NCI-H82 treated with DMSO at 0.1 percent for 48 hours (cell line): ENCODE measurements around the gene RALGPS2.
"Not testable (repeated sequence)": the region's sequence is repeated elsewhere in the genome, so short reads cannot be mapped to it uniquely, and the experiment has no call there.

Experiments
- DNase-seq: peaks from one replicate; lab custom pipeline; 2025; ENCODE audit not compliant: unreplicated experiment; lab: John Stamatoyannopoulos, UW

The RALGPS2 gene

DNA sequence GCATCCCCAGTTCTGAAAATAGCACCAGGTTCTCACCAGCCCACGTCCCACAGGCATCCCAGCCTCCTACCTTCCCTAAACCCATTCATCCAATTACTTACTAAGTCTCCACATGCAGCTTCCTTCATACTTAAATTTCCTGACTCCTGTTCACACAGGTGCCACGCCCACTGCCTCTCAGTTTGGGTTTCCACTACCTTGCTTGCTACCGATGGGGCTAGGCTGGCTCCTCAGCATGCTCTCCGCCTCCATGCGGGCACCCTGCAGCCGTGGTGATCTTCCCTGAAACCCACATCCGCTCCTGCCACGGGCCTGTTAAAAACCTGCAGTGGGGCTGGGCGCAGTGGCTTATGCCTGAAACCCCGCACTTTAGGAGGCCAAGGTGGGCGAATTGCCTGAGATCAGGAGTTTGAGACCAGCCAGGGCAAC is 216.2 kb downstream of the RALGPS2 start:
- DNase-seq = no peak

DNA sequence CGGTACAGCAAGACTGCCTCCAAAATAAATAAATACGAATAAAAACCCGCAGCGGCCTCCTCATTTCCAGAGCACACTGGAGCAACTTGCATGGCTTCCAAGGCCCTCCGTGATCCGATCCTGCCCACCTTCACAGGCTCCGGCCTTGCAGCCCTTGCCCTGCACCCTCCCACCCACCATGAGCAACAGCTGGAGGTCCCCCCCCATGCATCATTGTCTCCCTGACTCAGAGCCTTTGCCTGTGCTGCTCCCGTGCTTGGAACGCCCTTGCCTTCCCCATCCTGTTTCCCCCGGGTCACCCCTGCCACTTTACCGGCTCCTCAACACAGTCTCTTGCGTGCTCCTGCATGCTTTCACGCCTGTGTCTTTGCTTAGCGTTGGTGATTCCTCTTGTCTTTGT is 216.8 kb downstream of the RALGPS2 start:
- DNase-seq = no peak

DNA sequence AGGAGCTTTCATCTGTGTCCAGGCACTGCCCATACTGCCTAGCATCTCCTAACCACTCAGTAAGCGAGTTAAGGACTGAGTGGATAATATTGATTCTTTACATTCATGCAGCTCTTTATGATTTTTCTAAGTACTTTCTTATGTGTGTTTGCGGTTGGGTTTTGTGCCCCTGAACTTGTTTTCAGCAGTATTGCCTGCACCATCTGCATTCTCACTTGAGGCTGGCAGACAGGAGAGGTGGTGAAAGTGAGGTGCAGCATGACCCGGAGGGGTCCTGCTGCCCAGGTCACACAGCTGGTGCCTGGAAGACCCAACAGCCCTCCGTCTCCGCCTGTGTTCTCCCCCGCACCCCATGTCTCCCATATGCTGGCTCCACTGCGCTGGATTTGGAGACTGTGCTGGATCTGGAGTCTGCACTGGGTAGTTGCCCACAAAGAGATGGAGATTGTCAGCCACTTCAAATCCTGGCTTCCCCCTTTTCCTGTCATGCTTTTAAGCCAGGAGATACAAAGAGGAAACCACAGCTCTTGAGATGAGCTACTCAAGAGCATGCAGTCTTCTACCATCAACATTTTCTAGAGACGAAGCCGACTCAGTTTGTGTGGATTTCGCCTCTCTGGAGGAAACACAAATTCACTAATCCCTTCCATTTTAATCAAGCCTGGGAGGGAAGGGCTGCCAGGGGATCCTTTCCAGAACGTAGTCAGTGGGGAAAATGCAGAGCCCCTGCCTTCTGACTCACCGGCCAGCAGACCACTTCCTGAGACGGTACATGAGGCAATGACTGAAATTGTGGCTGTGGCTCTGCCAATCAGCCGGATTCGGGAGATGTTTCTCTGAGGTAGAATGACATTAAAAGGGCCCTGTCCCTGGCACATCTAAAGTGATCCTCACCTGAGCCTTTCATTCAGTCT is 217.5 kb downstream of the RALGPS2 start:
- DNase-seq = no peak

DNA sequence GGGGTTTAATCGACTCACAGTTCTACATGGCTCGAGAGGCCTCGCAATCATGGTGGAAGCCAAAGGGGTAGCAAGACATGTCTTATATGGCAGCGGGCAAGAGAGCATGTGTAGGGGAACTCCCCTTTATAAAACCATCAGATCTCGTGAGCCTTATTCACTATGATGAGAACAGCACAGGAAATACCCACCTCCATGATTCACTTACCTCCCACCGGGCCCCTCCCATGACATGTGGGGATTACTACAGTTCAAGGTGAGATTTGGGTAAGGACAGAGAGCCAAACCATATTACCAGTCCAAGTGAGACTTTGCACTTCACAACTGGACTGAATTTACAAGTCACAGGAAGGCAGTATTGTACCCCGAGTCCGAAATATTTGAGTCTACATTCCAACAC is 219.7 kb downstream of the RALGPS2 start:
- no peak for DNase-seq

DNA sequence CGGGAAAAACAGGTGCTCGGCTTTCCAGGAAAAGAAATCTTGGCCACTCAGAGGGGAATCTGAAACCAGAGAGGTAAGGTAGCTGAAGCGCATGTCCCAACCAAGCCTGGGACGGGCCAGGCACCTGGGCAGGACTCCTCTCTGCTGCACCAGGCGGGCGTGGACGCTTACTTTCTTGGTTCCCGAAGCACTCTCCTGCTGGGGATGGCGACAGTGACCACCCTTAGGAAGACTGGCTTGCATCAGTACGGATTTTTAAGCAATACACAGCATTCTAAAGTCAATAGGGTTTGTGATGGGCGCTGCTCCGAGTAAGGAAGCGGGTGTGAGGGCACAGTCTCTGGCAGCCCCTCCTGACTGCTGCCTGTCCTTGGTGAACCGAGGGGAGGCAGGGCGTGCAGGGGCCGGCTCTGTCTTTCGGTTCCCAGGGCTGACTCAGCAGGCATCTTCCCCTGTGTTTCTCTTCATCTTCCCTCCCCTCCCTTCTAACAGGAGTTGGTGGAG is 220.8 kb downstream of the RALGPS2 start:
- no peak for DNase-seq

DNA sequence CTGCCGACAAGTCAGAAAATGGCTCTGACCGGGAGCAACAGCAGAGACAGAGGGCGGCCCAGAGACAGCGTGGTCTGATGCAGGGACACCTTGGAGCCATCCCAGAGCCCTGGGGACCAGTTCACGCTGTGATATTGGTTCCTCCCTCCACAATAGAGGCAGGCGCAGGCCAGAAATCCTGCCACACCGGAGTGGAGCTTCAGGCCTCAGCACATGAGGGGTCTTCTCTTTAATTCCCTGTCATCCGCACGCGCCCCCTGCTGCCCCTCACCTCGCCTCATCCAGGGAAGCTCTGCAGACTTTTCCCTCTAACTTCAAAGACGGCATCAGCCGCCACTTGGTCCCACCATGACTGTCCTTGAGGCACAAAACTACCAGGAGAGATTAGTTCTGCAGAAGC is 221.4 kb downstream of the RALGPS2 start:
- no peak for DNase-seq

DNA sequence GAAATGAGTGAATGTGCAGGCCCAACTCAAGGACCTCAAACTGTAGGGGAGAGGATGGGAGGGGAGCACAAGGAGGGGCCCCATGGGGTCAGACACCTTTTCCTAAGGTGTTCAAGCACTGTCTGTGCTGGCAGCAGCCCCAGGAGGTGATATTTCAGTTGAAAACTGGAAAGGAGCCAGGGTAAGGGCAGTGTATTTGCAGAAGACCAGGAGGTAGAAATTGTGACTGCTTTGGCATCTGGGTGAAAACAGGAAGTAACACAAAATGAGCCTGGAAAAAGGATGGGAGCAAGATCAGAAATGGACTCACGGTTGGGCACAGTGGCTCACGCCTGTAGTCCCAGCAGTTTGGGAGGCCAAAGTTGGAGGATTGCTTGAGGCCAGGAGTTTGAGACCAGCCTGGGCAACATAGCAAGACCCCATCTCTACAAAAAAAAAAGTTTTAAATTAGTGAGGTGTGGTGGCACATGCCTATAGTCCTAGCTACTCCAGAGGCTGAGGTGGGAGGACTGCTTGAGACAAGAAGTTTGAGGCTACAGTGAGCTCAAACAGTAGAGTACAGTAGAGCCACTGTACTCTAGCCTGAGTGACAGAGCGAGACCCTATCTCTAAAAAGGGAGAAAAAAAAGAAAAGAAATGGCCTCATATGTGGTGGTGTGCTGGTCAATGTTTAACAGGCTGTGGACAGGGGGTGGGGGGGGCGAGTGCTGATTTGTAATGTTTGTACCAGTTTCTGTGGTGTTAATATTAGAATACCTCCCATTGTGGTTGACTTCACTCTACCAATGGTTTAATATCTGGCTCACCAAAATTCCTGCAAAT is 222.0 kb downstream of the RALGPS2 start:
- no peak for DNase-seq

DNA sequence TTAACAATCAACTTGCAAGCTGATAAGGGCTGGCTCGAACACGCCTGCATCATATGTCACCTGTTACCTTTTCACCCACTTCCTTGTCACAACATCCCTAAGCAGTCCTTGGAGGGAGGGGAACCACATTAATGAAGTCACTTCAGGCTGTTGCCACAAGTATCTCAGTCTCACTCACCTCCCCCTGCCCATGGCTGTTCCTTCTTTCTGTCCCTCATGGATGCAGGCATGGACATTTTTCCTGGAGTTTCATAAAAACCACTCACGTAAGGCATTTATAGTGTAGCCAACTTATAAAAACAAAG is 222.6 kb downstream of the RALGPS2 start:
- no peak for DNase-seq

DNA sequence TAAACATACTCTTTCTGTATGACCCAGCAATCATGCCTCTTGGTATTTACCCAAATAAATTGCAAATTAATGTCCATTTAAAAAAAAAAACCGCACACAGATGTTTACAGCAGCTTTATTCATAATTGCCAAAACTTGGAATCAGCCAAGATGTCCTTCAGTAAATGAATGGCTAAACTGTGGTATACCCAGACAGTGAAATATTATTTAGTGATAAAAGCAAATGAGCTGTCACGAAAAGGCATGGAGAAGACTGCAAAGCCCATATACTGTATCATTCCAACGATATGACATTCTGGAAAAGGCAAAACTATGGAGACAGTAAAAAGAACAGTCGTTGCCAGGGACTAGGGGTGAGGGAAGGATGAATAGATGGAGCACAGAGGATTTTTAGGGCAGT is 223.6 kb downstream of the RALGPS2 start:
- DNase-seq = no peak

DNA sequence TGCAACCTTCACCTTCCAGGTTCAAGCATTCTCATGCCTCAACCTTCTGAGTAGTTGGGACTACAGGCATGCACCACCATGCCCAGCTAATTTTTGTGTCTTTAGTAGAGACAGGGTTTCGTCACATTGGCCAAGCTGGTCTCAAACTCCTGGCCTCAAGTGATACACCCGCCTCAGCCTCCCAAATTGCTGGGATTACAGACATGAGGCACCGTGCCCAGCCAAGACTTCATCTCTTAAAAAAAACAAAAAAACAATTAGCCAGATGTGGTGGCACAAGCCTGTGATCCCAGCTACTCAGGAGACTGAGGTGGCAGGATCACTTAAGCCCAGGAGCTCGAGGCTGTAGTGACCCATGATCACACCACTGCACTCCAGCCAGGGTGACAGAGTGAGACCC is 224.8 kb downstream of the RALGPS2 start:
- not testable (repeated sequence) for DNase-seq

DNA sequence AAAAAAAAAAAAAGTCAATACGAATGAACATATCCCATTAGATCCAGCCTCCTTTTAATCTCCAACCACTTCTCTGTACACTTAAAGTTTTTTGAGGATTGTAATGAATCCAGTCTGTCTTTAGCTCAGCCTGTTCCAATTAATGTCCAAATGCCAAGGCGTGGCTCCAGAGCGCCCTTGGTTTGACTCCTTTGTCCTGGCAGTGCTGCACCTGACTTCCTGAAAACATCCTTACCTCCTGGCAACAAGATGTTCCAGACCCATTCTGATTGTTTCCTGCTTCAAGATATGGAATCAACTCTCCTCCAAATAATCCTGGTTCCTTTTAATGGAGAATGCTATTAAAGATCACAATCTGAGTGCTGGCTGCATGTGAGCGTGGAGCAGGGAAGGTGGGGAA is 226.6 kb downstream of the RALGPS2 start:
- no peak for DNase-seq

DNA sequence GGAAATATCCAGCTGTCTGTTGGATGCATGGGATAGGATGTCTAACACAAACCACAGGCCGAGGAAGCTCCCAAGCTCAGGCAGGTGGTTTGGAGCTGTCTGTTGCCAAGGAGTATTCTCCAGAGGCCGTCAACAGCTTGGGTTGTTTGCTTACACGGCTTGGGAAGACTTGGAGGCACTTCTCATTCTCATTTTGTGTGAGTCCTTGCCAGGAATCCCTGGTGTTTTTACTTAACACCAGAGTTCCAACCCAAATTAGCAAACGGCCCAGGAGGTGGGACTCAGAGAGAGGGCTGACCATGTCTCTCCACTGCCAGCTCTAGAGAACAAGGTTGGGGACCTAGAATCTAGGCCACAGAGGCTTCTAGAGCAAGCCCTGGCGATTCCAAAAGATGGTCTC is 228.0 kb downstream of the RALGPS2 start:
- DNase-seq = no peak

DNA sequence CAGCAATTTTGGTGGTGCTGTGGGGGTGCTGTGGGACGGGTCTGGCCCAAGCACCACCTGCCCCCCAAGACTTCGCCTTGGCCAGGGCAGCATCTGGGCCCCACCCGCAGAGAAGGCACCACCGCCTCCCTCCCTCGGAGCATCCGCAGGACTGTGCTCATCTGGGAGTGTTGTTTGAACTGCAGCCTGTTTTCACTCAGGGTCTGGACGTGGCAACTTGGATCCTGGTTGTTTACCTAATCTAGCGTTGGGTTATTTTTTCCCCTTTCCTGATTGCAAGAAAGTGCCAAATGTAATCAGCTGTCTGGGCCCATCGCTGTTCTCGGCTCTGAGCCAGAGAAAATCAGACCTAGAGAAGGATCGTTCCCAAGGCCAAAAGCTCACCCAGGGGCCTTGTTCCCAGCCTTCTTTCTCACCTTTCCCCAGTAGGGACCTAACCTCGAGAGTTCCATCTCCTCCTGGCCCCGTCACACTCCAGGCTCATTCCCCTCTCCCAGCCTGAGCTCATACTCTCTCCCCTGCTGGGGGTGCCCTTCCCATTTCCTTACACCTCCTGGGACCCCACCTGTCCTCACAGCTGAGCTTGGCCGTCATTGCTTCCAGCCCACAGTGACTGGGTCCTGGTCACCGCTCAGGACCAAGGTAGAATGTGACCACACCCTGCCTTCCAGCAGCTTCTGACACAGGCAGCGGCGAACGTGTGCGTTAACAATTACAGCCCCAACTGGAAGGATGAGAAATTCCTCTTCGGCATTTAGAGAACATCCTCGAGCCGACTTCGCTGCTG is 228.7 kb downstream of the RALGPS2 start:
- DNase-seq = no peak

DNA sequence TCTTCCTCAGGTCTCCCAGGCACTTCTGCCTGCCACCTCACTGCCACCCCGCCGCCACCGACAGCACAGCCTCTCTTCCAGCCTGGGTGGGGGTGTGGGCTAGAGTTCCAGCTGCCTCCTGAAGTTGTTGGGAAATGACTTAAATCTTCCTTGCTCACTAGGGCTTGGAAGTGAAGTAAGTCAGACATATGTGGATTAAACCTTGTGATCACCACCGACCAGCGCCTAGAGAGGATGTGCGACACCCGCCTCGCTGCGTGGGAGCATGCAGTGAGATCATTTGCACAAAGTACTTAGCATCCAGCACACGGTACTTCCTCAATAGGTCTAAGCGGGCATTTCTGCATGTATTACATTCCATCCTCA is 229.3 kb downstream of the RALGPS2 start:
- DNase-seq = no peak

DNA sequence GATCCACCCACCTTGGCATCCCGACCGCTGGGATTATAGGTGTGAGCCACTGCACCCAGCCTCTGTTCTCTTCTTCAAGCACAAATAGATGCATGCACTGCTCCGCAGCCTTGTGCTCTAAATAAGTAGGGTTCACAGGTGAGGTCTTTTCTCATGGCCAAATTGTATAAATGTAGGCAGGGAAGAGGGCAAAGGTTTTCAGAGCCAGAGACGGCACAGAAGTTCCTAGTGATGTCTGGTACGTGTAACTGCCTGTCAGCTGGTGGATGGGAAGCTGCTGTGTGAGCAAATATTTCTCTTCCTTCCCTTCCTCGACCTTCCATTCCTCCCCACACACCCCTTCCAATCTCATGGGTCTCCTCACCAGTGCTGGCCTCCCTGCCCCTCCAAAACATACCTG is 229.9 kb downstream of the RALGPS2 start:
- DNase-seq = no peak

DNA sequence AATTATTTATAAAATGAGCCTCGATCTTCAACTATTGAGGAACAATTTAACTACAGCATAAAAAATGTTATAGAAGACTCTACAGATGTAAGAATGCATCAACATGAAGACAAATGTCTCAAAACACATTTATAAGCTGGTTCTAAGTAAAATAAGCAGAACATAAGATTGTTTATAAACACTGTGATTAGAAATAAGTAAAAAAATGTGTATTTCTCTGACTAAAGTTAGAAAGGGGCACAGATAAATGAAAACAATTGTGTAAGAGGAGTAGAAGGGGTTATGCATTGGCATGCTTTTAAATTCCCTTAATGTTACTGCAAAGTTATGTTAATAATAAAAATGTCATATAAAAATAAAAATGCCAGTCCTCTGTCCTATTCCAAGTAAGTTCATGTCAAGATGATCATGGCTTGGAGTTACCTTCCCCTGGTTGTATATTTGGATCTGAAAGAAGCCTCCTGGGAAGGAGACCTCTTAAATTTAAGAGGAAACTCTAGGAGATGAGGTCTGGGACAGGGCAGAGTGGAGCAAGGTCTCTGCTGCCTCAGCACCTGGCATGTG is 230.4 kb downstream of the RALGPS2 start:
- no peak for DNase-seq

DNA sequence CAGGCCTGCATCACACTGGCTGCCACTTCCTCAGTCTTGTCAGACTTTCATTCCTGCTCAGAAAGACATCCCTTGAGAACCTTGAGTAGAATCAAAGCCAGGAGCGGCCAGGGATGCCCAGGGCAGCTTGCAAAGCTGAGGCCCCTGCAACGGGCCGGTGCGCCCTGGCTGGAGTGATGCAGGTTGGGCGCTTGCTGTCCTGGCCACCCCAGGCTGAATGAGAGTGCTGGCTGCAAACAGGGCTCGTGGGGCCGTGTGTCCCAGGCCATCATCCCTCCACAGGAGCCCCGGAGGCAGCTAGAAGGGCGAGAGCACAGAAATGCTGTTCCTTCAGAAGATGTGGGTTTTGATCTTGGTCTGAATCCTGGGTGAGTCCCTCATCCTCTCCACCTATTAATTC is 233.4 kb downstream of the RALGPS2 start:
- DNase-seq = no peak

DNA sequence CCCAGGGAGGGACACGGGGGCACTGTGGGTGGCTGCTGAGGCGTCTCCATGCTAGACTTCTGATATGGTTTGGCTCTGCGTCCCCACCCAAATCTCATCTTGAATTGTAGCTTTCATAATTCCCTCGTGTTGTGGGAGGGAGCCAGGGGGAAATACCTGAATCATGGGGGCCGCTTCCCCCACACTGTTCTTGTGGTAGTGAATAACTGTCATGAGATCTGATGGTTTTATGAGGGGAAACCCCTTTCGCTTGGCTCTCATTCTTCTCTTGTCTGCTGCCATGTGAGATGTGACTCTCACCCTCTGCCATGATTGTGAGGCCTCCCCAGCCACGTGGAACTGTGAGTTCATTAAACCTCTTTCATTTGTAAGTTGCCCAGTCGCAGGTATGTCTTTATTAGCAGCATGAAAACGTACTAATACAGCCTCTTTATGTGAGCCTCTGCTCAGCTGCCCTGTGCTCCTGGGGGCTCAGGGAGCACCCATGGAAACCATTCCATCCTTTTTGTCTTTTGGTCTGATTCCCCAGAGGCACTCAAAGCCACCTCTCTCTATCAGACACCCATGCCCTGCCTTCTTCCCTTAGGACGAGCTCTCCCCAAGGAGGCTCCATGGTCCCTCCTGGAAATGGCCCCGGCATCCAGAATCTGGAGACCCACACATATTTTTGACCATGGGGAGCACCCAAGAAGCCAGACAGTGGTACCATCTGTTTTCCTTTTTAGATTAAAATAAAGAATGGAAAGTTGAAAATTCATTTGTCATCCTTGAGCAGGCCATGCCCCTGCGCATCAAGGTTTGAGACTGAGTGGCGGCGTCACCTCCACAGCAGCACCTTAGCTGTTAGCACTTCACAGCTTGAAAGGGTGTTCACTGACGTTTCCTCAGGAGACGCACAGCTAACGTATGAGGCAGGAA is 234.8 kb downstream of the RALGPS2 start:
- DNase-seq = no peak

DNA sequence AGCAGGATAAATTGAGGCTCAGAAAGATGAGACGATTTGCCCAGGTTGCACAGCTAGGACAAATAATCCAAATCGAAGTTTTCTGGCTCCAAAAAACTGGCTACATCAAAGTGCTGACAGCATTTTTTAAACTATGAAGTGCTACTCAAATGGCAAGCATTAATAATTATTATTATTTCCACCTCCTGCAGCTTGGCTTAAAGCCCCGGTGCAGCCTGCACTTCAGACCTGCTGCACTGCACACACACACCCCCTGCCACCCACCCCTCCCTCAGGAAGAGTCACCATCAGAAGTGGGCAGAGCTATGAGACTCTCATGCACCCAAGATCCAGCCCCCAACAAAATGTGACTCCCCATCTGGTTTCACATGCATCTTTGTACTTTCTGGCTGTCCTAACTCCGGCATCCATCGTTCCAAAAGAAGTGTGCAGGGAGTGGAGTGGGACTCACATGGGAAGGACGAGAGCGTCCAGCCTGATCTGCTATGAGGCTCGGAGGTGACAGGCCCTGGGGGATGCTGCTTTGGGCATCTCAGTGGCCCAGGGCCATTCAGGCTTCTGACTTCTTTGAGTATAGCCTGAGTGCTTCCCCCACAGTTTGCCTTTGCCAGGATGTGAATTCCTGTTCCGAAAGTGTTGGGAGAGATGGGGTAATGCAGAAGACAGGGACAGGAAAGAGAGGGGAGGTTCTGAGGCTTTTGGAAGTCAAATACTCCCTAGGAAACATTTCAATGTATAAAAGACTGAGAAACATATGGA is 235.6 kb downstream of the RALGPS2 start:
- no peak for DNase-seq
